Pancreas (tissue), 10 donors: Measurements from ENCODE around the gene SAMM50. TPM values are rescaled to one million over a fixed set of nuclear protein-coding genes. Genes with fewer than 3 reads are reported as not detected.
A peak's percentile ranks its signal among the peaks of the same experiment; 100 is the strongest.

Experiments used
- ATAC-seq, 4 donors: fragments of 200-7000 bp; cut with Tn5 transposase; one replicate each; pipeline versions ENCODE4 v1.8.0 to v1.9.1; 2020; ENCODE audit warnings: mild to moderate bottlenecking in 4 of 4, moderate library complexity in 4 of 4
- DNase-seq, 6 donors: peaks; one replicate each; pipeline ENCODE4 v3.0.0-alpha.2; 2020
- FAIRE-seq: peaks from 2 replicates; lab custom pipeline; 2012; peaks lifted over from hg19 to GRCh38; lab: Jason Lieb, UNC
- H3K27ac ChIP-seq, 4 donors: fragments of 200-600 bp; sonication (generic); 1 replicate in 3 of 4; 2 replicates in 1 of 4; pipeline versions ENCODE4 v1.5.0 to v1.8.0; 2020
- H3K27me3 ChIP-seq, 4 donors: fragments of 200-600 bp; one replicate each; pipeline ENCODE4 v1.8.0; 2021
- H3K36me3 ChIP-seq, 3 donors: fragments of 200-600 bp; sonication (generic) in 1 of 3; one replicate each; pipeline versions ENCODE4 v1.5.0 to v1.8.0; 2020 to 2021
- H3K4me1 ChIP-seq, 3 donors: fragments of 200-600 bp; one replicate each; pipeline ENCODE4 v1.8.0; 2021
- H3K4me3 ChIP-seq, 4 donors: fragments of 200-600 bp; sonication (generic) in 2 of 4; one replicate each; pipeline versions ENCODE4 v1.5.0 to v1.8.0; 2020 to 2021
- H3K9me3 ChIP-seq, 4 donors: fragments of 200-600 bp; one replicate each; pipeline ENCODE4 v1.8.0; 2021
- CTCF ChIP-seq, 4 donors: fragments of 200-600 bp; sonication (generic) in 3 of 4; IDR thresholded peaks; one replicate each; pipeline versions ENCODE4 v1.5.0 to v1.8.0; 2021; ENCODE audit warnings: antibody characterized with exemption in 4 of 4
- WGBS, 2 donors: extraction: QIAGEN DNeasy Blood & Tissue Kit; methylation state at CpG; one replicate each; pipeline ENCODE4 v1.1.7; 2013; 5-methylcytosine and 5-hydroxymethylcytosine counted together
- intact Hi-C, 3 donors: fragments of 100-400 bp; cut with DNase I; formaldehyde crosslinking; loops; one replicate each; pipeline versions ENCODE4 v1.11.1 to v1.14.2; 2022
- polyA plus RNA-seq, 2 donors: library from polyadenylated mRNA; stranded (reverse); fragments of 200-250 nt; gene quantifications; one replicate each; pipeline ENCODE4 v1.2.3, GENCODE V29; 2013
- total RNA-seq, 6 donors: library from RNA; stranded (reverse); fragmentation: NEBNext Ultra II Directional in 4 of 6; extraction: Animal tissue kit (Norgen Biotek cat#: 25700) in 4 of 6; gene quantifications; one replicate each; pipeline versions ENCODE4 v1.2.1 to v1.2.4, GENCODE V29; 2021 to 2023
- donor health status: healthy with polysubstance abuse.
- donor health status: DM: no; HTN: no; CAD: no; lungs with moderate emphysema.
- donor health status: DM: no; HTN: no; CAD: no.
- donor health status: control.
- donor health status: control.
- donor health status: Bipolar disorder and iron deficiency.
- donor health status: DM: yes; HTN: yes; CAD: no.
- donor health status: DM: no; HTN: no; CAD: no.
- donor health status: DM: no; HTN: no; CAD: no.
- donor health status: DM: yes; HTN: yes; CAD: no.

SAMM50 gene
- total and polyA plus RNA-seq, 8 donors: 9.1 to 24.4 (median 17.5) TPM

- TF ChIP-seq CTCF (IDR thresholded peaks at IDR 0.05): no peak
- no peak for DNase-seq
- intact Hi-C loops: no loop called here
Observed at GRCh38 chr22:43928468-43928867, 26.8 kb upstream of the SAMM50 start.

GRCh38 chr22:43928908-43929307, 26.3 kb upstream of the SAMM50 start:
- no peaks in the 10 kb centered on the region for H3K36me3 ChIP-seq
- no peak overlapping the region for H3K4me3 ChIP-seq
- no peak for TF ChIP-seq CTCF (IDR thresholded peaks at IDR 0.05)
- no peaks in the 10 kb centered on the region for H3K27me3 ChIP-seq
- intact Hi-C loops: no loop called here
- H3K27ac ChIP-seq: no peak overlapping the region
- DNase-seq (no peak), FAIRE-seq (no peak), ATAC-seq (no peak)
- H3K9me3 ChIP-seq: no peaks in the 10 kb centered on the region
- H3K4me1 ChIP-seq: no peaks in the 10 kb centered on the region
- 66 to 83% methylated on average over 6 of the region's 6 CpGs for WGBS, 2 donors

More at GRCh38 chr22:43928468-43928867, 26.8 kb upstream of the SAMM50 start:
- Histone ChIP-seq H3K36me3 (no peaks in the 10 kb centered on the region), H3K4me3 (no peak overlapping the region), H3K27me3 (no peaks in the 10 kb centered on the region), H3K27ac (no peak overlapping the region), H3K4me1 (no peaks in the 10 kb centered on the region), H3K9me3 (no peaks in the 10 kb centered on the region)
- 57 to 78% methylated on average over 5 of the region's 5 CpGs for WGBS, 2 donors
- FAIRE-seq: no peak
- ATAC-seq: peak in 1 of 4 donors; percentile 12

- DNase-seq (no peak), ATAC-seq (no peak), FAIRE-seq (no peak)
- Histone ChIP-seq H3K4me1 (no peaks in the 10 kb centered on the region), H3K36me3 (no peaks in the 10 kb centered on the region), H3K27ac (no peak overlapping the region), H3K27me3 (no peaks in the 10 kb centered on the region), H3K9me3 (no peaks in the 10 kb centered on the region), H3K4me3 (no peak overlapping the region)
- intact Hi-C loops: no loop called here
- 59 to 68% methylated on average over 4 of the region's 4 CpGs for WGBS, 2 donors
- no peak for TF ChIP-seq CTCF (IDR thresholded peaks at IDR 0.05)
Observed at GRCh38 chr22:43931771-43932170, 23.5 kb upstream of the SAMM50 start.

- Histone ChIP-seq H3K27ac (no peak overlapping the region), H3K27me3 (no peaks in the 10 kb centered on the region), H3K4me3 (no peak overlapping the region), H3K36me3 (no peaks in the 10 kb centered on the region), H3K4me1 (no peaks in the 10 kb centered on the region), H3K9me3 (no peaks in the 10 kb centered on the region)
- intact Hi-C loops: no loop called here
- TF ChIP-seq CTCF (IDR thresholded peaks at IDR 0.05): no peak
- 61 to 72% methylated on average over 6 of the region's 6 CpGs for WGBS, 2 donors
- DNase-seq (no peak), ATAC-seq (no peak), FAIRE-seq (no peak)
Observed at GRCh38 chr22:43941449-43941848, 13.8 kb upstream of the SAMM50 start.

GRCh38 chr22:43944670-43945430, 10.4 kb upstream of the SAMM50 start:
- WGBS, 2 donors: 78 to 88% methylated on average over 20 of the region's 20 CpGs
- Histone ChIP-seq H3K36me3 (no peaks in the 10 kb centered on the region), H3K4me3 (no peak overlapping the region), H3K4me1 (no peaks in the 10 kb centered on the region), H3K9me3 (no peaks in the 10 kb centered on the region), H3K27ac (no peak overlapping the region), H3K27me3 (no peaks in the 10 kb centered on the region)
- DNase-seq (no peak), ATAC-seq (no peak), FAIRE-seq (no peak)
- TF ChIP-seq CTCF (IDR thresholded peaks at IDR 0.05): no peak
- intact Hi-C loops: no loop called here
